ENCODE data around the gene CHCHD6.
A peak's percentile ranks its signal among the peaks of the same experiment; 100 is the strongest.

The CHCHD6 gene

GRCh38 chr3:126704494-126705214, 614 bp downstream of the CHCHD6 start:
- Histone ChIP-seq H3K9me3 (ENCODE audit: control insufficient read depth, low read length) (no peaks in the 10 kb centered on the region), H3K4me1 (ENCODE audit: control insufficient read depth, insufficient read depth, low read length, poor library complexity, severe bottlenecking) (peaks cover 8% of the 10 kb centered on the region), H3K36me3 (ENCODE audit: control insufficient read depth, insufficient read depth, low read length) (no peaks in the 10 kb centered on the region), H3K4me3 (ENCODE audit: insufficient read depth, low read depth, low read length, poor library complexity, severe bottlenecking) (peak overlapping the region; percentile 63), H3K27ac (ENCODE audit: insufficient read depth, low read length, poor library complexity, severe bottlenecking) (peak overlapping the region; percentile 36), H3K27me3 (replicated peaks; ENCODE audit: control insufficient read depth, insufficient read depth, low read length, poor library complexity, severe bottlenecking) (peaks cover 5% of the 10 kb centered on the region)
- DNase-seq: no peak

DNA sequence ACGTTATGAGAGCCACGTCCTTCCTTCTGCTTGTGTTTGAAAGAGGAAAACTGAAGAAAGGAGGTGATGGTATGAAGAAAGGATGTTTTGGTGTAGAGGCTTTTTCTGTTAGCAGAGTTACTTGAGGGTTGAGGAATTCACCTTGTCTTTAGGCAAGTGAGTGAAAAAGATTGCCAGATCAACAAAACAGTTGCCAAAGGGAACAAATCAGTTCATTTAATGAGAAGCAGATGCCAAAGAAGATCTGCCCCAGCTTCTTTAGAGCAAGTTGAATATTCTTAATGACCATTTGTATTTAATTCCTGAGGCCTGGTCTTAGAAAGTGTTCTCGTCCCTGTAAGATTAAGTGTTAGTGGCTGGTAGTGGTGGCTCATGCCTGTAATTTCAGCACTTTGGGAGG, 2.6 kb downstream of the CHCHD6 start:
- no peaks in the 10 kb centered on the region for H3K9me3 ChIP-seq (ENCODE audit: control insufficient read depth, low read length)
- no peaks in the 10 kb centered on the region for H3K27me3 ChIP-seq (replicated peaks; ENCODE audit: control insufficient read depth, insufficient read depth, low read length, poor library complexity, severe bottlenecking)
- DNase-seq: no peak
- H3K4me1 ChIP-seq (ENCODE audit: control insufficient read depth, insufficient read depth, low read length, poor library complexity, severe bottlenecking): peaks cover 8% of the 10 kb centered on the region
- H3K27ac ChIP-seq (ENCODE audit: insufficient read depth, low read length, poor library complexity, severe bottlenecking): no peak overlapping the region
- H3K36me3 ChIP-seq (ENCODE audit: control insufficient read depth, insufficient read depth, low read length): no peaks in the 10 kb centered on the region
- no peak overlapping the region for H3K4me3 ChIP-seq (ENCODE audit: insufficient read depth, low read depth, low read length, poor library complexity, severe bottlenecking)

DNA sequence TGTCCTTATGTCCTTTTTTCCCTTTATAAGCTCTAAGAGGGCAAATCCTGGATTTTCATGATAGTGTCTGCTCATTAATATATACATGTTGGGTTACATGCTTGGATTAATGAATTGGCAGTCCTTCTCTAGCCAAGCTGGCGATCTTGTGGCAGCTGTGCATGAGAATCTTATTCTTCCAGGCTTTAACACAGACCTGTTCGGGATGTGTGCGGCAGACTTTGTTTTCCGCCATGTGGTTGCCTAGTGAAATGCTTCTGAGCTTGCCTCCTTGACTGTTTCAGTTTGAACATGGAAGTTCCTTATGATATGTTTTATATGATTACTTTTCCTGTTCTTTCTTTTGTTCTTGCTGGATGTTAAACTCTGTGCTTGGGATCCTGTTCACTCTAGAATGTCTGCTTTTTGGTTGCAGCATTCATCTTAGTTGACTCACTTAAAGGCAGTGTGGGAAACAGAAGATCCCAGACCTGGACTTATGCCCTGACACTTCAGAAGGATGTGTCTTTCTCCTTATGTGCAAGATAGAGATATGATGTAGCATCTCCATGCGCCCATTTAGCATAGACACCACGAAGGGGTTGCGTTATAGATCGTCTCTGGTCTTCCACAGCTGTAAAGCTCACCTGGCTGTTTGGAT, 7.2 kb downstream of the CHCHD6 start:
- H3K4me3 ChIP-seq (ENCODE audit: insufficient read depth, low read depth, low read length, poor library complexity, severe bottlenecking): no peak overlapping the region
- no peaks in the 10 kb centered on the region for H3K4me1 ChIP-seq (ENCODE audit: control insufficient read depth, insufficient read depth, low read length, poor library complexity, severe bottlenecking)
- no peaks in the 10 kb centered on the region for H3K9me3 ChIP-seq (ENCODE audit: control insufficient read depth, low read length)
- H3K27me3 ChIP-seq (replicated peaks; ENCODE audit: control insufficient read depth, insufficient read depth, low read length, poor library complexity, severe bottlenecking): no peaks in the 10 kb centered on the region
- no peaks in the 10 kb centered on the region for H3K36me3 ChIP-seq (ENCODE audit: control insufficient read depth, insufficient read depth, low read length)
- no peak for DNase-seq
- no peak overlapping the region for H3K27ac ChIP-seq (ENCODE audit: insufficient read depth, low read length, poor library complexity, severe bottlenecking)

DNA sequence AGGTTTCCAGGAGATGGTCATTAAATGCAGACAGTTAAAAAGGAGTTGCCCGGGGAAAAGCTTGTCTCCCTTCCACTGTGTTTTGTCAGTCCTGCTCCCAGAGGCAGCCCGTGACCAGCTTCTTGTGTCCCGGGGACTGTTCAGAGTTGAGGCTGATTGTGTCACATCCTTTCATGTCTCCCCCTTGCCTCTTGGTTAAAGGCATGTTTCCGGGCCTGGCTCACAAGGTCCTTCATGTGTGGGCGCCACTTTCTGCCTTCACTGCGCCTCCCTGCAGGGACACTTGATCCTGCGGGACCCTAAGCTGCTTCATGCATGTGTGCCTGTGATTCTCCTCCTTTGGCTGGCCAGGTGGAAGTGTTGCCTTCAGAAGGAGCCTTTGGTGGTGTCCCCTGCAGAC, 9.2 kb downstream of the CHCHD6 start:
- Histone ChIP-seq H3K27ac (ENCODE audit: insufficient read depth, low read length, poor library complexity, severe bottlenecking) (no peak overlapping the region), H3K4me3 (ENCODE audit: insufficient read depth, low read depth, low read length, poor library complexity, severe bottlenecking) (no peak overlapping the region), H3K4me1 (ENCODE audit: control insufficient read depth, insufficient read depth, low read length, poor library complexity, severe bottlenecking) (no peaks in the 10 kb centered on the region), H3K27me3 (replicated peaks; ENCODE audit: control insufficient read depth, insufficient read depth, low read length, poor library complexity, severe bottlenecking) (no peaks in the 10 kb centered on the region), H3K36me3 (ENCODE audit: control insufficient read depth, insufficient read depth, low read length) (no peaks in the 10 kb centered on the region), H3K9me3 (ENCODE audit: control insufficient read depth, low read length) (no peaks in the 10 kb centered on the region)
- no peak for DNase-seq

DNA sequence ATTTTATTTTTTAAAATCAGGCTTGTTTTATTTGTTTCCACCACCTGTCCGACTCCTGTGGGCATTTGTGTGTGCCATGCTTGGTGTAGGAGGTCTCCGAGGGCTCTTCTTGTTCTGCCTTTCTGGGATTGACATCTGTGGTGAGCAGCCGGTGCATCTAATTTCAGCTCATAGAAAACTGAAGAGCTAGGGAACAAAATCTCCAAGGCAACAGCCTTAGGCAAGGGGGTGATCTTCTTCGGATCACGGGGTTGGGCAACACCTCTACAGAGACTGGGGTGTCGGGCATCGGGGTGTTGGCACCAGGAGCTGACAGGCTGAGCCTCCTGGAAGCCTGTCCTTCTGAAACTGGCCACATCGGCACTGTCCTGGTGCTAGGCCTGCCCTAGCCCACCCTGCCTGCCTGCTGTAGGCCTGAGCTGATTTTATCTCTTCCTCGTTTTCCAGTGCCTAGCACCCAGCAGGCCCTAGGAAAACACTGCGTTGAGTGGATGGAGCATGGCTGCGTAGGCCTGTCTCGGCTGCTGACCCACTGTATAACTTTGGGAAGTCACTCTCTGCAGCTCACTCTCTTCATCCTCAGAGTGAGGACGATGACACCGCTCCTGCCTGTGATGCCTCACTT, 10.3 kb downstream of the CHCHD6 start:
- no peak for DNase-seq
- Histone ChIP-seq H3K27me3 (replicated peaks; ENCODE audit: control insufficient read depth, insufficient read depth, low read length, poor library complexity, severe bottlenecking) (no peaks in the 10 kb centered on the region), H3K9me3 (ENCODE audit: control insufficient read depth, low read length) (no peaks in the 10 kb centered on the region), H3K27ac (ENCODE audit: insufficient read depth, low read length, poor library complexity, severe bottlenecking) (no peak overlapping the region), H3K36me3 (ENCODE audit: control insufficient read depth, insufficient read depth, low read length) (no peaks in the 10 kb centered on the region), H3K4me1 (ENCODE audit: control insufficient read depth, insufficient read depth, low read length, poor library complexity, severe bottlenecking) (no peaks in the 10 kb centered on the region), H3K4me3 (ENCODE audit: insufficient read depth, low read depth, low read length, poor library complexity, severe bottlenecking) (no peak overlapping the region)

DNA sequence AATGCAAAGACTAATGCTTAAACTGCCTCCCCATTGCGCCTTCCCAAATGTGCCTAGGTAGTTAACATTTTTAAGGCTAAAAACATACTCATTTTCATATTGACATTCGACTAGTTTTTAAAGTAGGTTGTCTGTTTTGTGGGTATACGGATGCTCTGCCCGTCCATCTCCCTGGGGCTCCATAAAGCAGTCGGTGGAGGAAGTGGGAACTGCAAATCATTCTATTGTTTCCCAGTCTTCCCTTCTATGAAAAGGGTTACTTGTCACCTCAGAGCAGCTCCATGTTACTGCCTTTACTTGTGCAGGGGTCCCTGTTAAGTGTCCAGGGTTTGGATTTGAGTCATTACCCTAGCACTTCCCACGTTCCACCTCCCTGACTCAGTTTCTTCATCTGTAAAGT, 10.9 kb downstream of the CHCHD6 start:
- Histone ChIP-seq H3K4me3 (ENCODE audit: insufficient read depth, low read depth, low read length, poor library complexity, severe bottlenecking) (no peak overlapping the region), H3K9me3 (ENCODE audit: control insufficient read depth, low read length) (no peaks in the 10 kb centered on the region), H3K4me1 (ENCODE audit: control insufficient read depth, insufficient read depth, low read length, poor library complexity, severe bottlenecking) (no peaks in the 10 kb centered on the region), H3K27me3 (replicated peaks; ENCODE audit: control insufficient read depth, insufficient read depth, low read length, poor library complexity, severe bottlenecking) (no peaks in the 10 kb centered on the region), H3K27ac (ENCODE audit: insufficient read depth, low read length, poor library complexity, severe bottlenecking) (no peak overlapping the region), H3K36me3 (ENCODE audit: control insufficient read depth, insufficient read depth, low read length) (no peaks in the 10 kb centered on the region)
- DNase-seq: no peak

GRCh38 chr3:126715432-126715831, 11.4 kb downstream of the CHCHD6 start:
- H3K4me3 ChIP-seq (ENCODE audit: insufficient read depth, low read depth, low read length, poor library complexity, severe bottlenecking): no peak overlapping the region
- H3K9me3 ChIP-seq (ENCODE audit: control insufficient read depth, low read length): no peaks in the 10 kb centered on the region
- no peak for DNase-seq
- no peaks in the 10 kb centered on the region for H3K27me3 ChIP-seq (replicated peaks; ENCODE audit: control insufficient read depth, insufficient read depth, low read length, poor library complexity, severe bottlenecking)
- H3K36me3 ChIP-seq (ENCODE audit: control insufficient read depth, insufficient read depth, low read length): no peaks in the 10 kb centered on the region
- H3K4me1 ChIP-seq (ENCODE audit: control insufficient read depth, insufficient read depth, low read length, poor library complexity, severe bottlenecking): no peaks in the 10 kb centered on the region
- H3K27ac ChIP-seq (ENCODE audit: insufficient read depth, low read length, poor library complexity, severe bottlenecking): no peak overlapping the region

DNA sequence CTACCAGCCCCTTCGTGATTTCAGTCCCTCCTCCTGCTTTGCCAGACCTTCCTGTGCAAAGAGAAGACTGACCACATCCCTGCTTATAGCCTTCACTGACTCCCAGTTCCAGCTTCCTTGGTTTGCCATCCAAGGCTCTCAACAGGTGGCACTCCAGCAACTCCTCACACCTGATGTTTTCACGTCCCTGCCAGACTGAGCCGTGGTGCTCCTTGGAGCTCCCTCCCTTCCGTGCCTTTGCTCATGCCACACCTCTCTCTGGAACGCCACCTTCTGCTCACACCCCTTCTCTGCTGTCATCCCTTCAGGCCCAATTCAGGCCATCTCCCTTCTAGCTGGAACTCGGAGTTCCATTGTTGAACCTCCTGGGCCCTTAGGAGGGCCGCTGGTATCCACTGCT, 12.0 kb downstream of the CHCHD6 start:
- Histone ChIP-seq H3K4me1 (ENCODE audit: control insufficient read depth, insufficient read depth, low read length, poor library complexity, severe bottlenecking) (no peaks in the 10 kb centered on the region), H3K27ac (ENCODE audit: insufficient read depth, low read length, poor library complexity, severe bottlenecking) (no peak overlapping the region), H3K36me3 (ENCODE audit: control insufficient read depth, insufficient read depth, low read length) (no peaks in the 10 kb centered on the region), H3K27me3 (replicated peaks; ENCODE audit: control insufficient read depth, insufficient read depth, low read length, poor library complexity, severe bottlenecking) (no peaks in the 10 kb centered on the region), H3K9me3 (ENCODE audit: control insufficient read depth, low read length) (no peaks in the 10 kb centered on the region), H3K4me3 (ENCODE audit: insufficient read depth, low read depth, low read length, poor library complexity, severe bottlenecking) (no peak overlapping the region)
- no peak for DNase-seq

DNA sequence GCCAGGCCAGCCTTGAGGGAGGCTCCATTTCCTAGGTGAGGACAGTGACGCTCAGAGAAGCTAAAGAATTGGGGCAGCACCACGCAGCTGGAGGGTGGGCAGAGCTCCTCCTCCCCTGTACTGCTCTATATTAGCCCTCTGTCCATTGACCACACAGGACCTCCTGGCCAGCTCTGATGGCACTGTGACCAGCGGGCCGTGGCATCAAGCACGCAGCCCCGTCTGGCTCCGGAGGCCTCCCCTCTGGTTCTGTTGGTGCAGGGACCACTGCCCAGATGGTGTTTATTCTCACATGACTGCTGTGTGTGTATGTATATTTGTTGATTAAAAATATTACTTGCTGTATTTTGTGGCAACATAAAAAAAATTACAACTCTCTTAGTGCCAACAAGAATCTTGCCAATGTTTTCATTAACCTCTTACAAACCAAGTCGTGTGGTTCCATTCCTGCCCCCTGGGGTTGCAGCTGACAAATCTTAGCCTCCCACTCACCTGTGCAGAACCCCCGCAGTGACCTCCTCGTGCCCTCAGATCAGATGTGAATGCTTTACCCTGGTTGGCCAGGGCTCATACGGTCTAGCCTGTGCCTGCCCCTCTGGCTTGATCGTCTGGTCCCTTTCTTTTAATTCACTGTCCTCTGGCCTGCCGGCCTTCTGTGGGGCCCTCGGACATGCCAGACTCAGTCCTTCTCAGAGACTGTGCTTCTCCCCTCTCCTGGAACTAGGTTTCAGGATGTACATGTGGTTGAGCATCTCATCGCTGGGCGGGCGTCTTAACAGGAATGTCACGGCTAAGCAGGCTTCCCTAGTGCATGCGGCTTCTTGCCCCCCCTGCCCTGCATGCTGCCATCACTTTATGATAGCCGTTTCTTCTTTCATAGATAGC, 14.8 kb downstream of the CHCHD6 start:
- Histone ChIP-seq H3K4me3 (ENCODE audit: insufficient read depth, low read depth, low read length, poor library complexity, severe bottlenecking) (no peak overlapping the region), H3K9me3 (ENCODE audit: control insufficient read depth, low read length) (no peaks in the 10 kb centered on the region), H3K27me3 (replicated peaks; ENCODE audit: control insufficient read depth, insufficient read depth, low read length, poor library complexity, severe bottlenecking) (no peaks in the 10 kb centered on the region), H3K36me3 (ENCODE audit: control insufficient read depth, insufficient read depth, low read length) (no peaks in the 10 kb centered on the region), H3K27ac (ENCODE audit: insufficient read depth, low read length, poor library complexity, severe bottlenecking) (no peak overlapping the region), H3K4me1 (ENCODE audit: control insufficient read depth, insufficient read depth, low read length, poor library complexity, severe bottlenecking) (no peaks in the 10 kb centered on the region)
- no peak for DNase-seq

Measured in effector memory CD4-positive, alpha-beta T cell (primary cell).